Osteocyte (in vitro differentiated cells): ENCODE data around the gene PAX8. TPM values are rescaled to one million over a fixed set of nuclear protein-coding genes. Genes with fewer than 3 reads are reported as not detected.
A peak's percentile ranks its signal among the peaks of the same experiment; 100 is the strongest.

ENCODE experiments used
- DNase-seq: peaks from one replicate; pipeline ENCODE4 v3.0.0; 2021; ENCODE audit warnings: mixed read lengths; ENCODE audit not compliant: unreplicated experiment; ENCODE audit errors: extremely low spot score
- H3K27ac Mint-ChIP-seq: one replicate; pipeline ENCODE4 v1.8.0; 2021; ENCODE audit warnings: mild to moderate bottlenecking, mixed read lengths; ENCODE audit not compliant: unreplicated experiment
- H3K27me3 Mint-ChIP-seq: one replicate; pipeline ENCODE4 v1.8.0; 2021; ENCODE audit warnings: mixed read lengths; ENCODE audit not compliant: unreplicated experiment
- H3K36me3 Mint-ChIP-seq: one replicate; pipeline ENCODE4 v1.8.0; 2021; ENCODE audit warnings: mixed read lengths; ENCODE audit not compliant: unreplicated experiment
- H3K4me1 Mint-ChIP-seq: one replicate; pipeline ENCODE4 v1.8.0; 2021; ENCODE audit warnings: mixed read lengths; ENCODE audit not compliant: unreplicated experiment
- H3K4me3 Mint-ChIP-seq: one replicate; pipeline ENCODE4 v1.8.0; 2021; ENCODE audit warnings: mild to moderate bottlenecking, moderate library complexity, mixed read lengths; ENCODE audit not compliant: unreplicated experiment
- H3K9me3 Mint-ChIP-seq: one replicate; pipeline ENCODE4 v1.8.0; 2021; ENCODE audit warnings: mixed read lengths; ENCODE audit not compliant: unreplicated experiment
- CTCF ChIP-seq: fragments of 200-600 bp; sonication (generic); IDR thresholded peaks from 2 replicates; pipeline ENCODE4 v1.5.0; 2021; ENCODE audit warnings: antibody characterized with exemption, mild to moderate bottlenecking, moderate library complexity
- total RNA-seq: library from RNA; stranded (reverse); gene quantifications from 2 replicates; pipeline ENCODE4 v1.2.1, GENCODE V29; 2021

PAX8 gene
- total RNA-seq, 1 donor from 2014 or later = not detected

GRCh38 chr2:113283704-113284284, 5.1 kb upstream of the PAX8 start:
- Mint-ChIP-seq H3K4me1 (peaks cover 51% of the 10 kb centered on the region), H3K27ac (peak overlapping the region; percentile 98), H3K9me3 (no peaks in the 10 kb centered on the region), H3K4me3 (no peak overlapping the region), H3K27me3 (no peaks in the 10 kb centered on the region), H3K36me3 (no peaks in the 10 kb centered on the region)
- TF ChIP-seq CTCF = no peak
- DNase-seq = peak; percentile 94

GRCh38 chr2:113282747-113283533, 4.2 kb upstream of the PAX8 start:
- peaks cover 51% of the 10 kb centered on the region for H3K4me1 Mint-ChIP-seq
- TF ChIP-seq CTCF = peak; percentile 15
- no peaks in the 10 kb centered on the region for H3K9me3 Mint-ChIP-seq
- H3K36me3 Mint-ChIP-seq = no peaks in the 10 kb centered on the region
- no peak overlapping the region for H3K4me3 Mint-ChIP-seq
- H3K27ac Mint-ChIP-seq = peak overlapping the region; percentile 98
- no peak for DNase-seq
- H3K27me3 Mint-ChIP-seq = no peaks in the 10 kb centered on the region

- no peak for DNase-seq
- Mint-ChIP-seq H3K27me3 (peaks cover 3% of the 10 kb centered on the region), H3K36me3 (no peaks in the 10 kb centered on the region), H3K27ac (peak overlapping the region; percentile 98), H3K4me1 (peaks cover 50% of the 10 kb centered on the region), H3K9me3 (no peaks in the 10 kb centered on the region), H3K4me3 (no peak overlapping the region)
- no peak for TF ChIP-seq CTCF
These were observed 3.4 kb upstream of the PAX8 start for GRCh38 chr2:113281910-113282746.

- DNase-seq = no peak
- H3K9me3 Mint-ChIP-seq = no peaks in the 10 kb centered on the region
- peaks cover 43% of the 10 kb centered on the region for H3K27me3 Mint-ChIP-seq
- TF ChIP-seq CTCF = no peak
- no peaks in the 10 kb centered on the region for H3K36me3 Mint-ChIP-seq
- no peak overlapping the region for H3K27ac Mint-ChIP-seq
- H3K4me3 Mint-ChIP-seq = no peak overlapping the region
- H3K4me1 Mint-ChIP-seq = peaks cover 29% of the 10 kb centered on the region
These were observed 514 bp downstream of the PAX8 start for GRCh38 chr2:113278073-113278741.
